Stimulated activated CD8-positive, alpha-beta memory T cell treated with anti-CD3 and anti-CD28 coated beads, Interleukin-4, amount 100 ng/mL, for 4 hours (primary cell): ENCODE results near the gene RNF11.

Experiments
- DNase-seq, 2 donors: peaks; one replicate each; pipeline ENCODE4 v3.0.0-alpha.2; 2020; ENCODE audit warnings: low read depth in 2 of 2, low spot score in 1 of 2

The RNF11 gene

GRCh38 chr1:51263147-51263877, 27.2 kb downstream of the RNF11 start:
- no peak for DNase-seq

DNA sequence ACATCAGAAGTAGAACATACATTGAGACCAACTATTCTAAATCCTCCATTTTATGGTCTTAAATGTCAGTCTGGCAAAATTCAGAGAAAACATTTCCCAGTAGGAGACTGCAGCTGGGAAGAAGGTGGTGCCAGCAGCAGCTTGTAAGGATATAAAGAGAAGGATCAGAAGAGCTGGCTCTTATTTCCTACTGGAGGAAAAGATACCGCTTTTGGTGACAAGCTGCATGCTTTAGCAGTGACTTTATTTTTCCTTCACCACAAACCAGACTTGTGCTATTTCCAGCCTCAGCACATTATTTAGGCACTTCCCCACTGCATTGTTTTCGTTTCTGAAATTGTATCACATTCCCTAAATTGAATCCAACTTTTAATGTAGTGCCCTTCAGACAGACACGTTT, 28.4 kb downstream of the RNF11 start:
- no peak for DNase-seq

DNA sequence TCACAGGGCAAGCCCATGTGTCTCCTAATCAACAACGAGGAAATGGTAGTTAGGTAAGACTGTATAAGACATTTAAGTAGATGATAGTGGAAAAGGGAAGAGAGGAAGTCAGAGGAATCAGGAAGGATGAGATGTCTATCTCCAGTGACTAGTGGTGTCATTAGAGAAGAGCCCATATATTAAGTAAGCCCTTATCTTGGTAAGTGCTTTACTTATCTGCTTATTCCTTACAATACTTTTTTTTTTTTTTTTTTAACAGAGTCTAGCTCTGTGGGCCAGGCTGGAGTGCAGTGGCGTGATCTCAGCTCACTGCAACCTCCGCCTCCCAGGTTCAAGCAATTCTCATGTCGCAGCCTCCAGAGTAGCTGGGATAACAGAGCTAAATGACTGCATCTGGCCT, 29.5 kb downstream of the RNF11 start:
- DNase-seq = no peak

GRCh38 chr1:51266181-51266580, 30.1 kb downstream of the RNF11 start:
- no peak for DNase-seq

DNA sequence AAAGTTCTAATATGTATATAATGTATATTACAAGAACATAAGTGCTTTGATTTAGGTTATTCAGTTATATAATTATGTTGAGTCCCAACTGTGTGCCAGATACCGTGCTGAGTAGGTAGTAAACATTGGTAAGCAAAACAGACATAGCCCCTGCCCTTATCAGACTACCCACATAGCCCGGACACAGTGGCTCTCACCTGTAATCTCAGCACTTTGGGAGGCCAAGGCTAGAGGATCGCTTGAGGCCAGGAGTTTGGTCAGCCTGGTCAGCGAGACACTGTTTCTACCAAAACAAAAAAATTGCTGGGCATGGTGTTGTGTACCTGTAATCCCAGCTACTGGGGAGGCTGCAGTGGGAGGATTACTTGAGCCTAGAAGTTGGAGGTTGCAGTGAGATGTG, 30.7 kb downstream of the RNF11 start:
- DNase-seq = no peak

DNA sequence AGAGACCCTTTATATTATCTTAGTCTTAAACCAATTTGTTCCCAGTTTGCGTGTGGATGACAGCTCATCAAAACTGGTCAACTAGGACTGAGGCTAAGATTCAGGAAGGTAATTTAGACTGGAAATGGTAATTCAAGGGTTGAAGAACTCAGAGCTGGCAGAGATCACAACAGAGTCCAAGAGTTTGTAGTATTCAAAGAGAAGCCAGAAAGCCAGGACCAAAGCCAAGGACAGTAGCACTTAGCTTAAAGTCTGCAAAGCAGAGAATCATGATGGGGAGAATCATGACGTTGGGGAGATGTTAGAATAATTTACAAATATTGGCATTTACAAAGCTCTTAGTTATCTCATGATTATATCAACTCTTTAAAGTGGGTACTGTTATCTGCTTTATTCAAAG, 32.6 kb downstream of the RNF11 start:
- DNase-seq = no peak

DNA sequence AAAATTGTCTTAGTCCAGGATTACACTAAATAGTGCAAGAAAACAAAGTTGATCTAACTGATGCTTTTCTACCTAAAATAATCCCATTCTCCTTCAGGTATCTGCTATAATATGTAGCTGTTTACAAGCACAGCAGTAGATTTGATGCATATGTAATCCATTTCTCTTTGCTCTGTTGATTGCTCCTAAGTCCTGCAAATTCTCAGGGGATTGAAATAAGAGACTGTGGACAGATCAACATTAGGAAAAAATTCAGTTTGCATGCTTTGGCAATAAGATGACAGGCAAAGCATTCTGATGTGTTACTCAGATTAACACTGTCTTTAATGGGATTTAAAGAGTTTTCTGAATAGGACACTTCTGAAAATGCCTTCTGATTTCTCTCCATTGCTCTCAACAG, 34.7 kb downstream of the RNF11 start:
- DNase-seq = no peak

- DNase-seq = no peak
These were observed 36.8 kb downstream of the RNF11 start for GRCh38 chr1:51272916-51273315.

DNA sequence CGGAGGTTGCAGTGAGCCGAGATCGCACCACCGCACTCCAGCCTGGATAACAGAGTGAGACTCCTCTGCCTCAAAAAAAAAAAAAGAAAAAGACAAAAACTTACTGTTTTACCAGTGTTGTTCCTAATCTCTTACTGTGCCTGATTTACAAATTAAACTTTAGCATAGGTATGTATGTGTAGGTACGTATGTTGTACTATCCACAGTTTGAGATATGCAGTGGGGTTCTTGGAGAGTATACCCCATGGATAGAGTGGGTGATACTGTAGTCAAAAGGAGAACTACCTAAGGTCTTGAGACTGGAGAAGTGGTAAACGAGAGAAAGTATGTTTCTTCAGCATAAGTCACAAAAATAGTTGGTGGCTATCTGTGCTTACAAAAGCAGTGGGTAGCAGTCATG, 38.6 kb downstream of the RNF11 start:
- DNase-seq = no peak

DNA sequence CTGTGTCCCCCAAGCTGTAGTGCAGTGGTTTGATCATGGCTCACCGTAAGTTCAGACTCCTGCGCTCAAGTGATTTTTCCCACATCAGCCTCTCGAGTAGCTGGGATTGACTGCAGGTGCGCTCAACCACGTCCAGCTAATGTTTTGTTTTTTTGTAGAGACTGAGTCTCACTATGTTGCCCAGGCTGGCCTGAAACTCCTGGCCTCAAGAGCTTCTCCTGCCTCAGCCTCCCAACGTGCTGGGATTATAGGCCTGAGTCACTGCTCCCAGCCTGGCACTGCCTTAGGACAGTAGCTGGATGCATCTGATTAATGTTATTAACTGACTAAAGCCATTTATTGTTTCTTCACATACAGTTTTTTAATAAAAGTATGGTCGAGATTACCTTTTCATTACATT, 40.2 kb downstream of the RNF11 start:
- no peak for DNase-seq

DNA sequence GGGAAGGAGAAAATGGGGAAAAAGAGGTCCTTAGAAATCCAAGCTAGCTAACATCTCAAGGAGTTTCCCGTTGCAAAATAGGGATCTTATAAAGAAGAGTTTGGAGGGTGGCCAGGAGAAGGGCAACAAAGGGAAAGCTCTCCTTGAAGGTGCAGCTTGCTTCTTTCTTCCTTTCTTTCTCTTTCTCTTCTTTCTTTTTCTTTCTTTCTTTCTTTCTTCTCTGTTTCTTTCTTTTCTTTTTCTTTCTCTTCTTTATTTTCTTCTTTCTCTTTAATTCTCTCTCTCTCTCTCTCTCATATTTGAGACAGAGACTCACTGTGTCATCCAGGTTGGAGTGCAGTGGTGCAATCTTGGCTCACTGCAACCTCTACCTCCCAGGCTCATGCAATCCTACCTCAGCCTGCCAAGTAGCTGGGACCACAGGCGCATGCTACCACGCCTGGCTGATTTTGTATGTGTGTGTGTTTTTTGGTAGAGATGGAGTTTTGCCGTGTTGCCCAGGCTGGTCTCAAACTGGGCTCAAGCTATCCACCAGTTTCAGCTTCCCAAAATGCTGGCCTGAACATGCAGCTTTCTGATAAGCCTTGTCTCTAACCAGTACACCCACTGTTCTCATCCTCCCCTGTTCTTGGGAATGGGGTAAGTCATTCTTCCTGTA, 44.4 kb downstream of the RNF11 start:
- no peak for DNase-seq

DNA sequence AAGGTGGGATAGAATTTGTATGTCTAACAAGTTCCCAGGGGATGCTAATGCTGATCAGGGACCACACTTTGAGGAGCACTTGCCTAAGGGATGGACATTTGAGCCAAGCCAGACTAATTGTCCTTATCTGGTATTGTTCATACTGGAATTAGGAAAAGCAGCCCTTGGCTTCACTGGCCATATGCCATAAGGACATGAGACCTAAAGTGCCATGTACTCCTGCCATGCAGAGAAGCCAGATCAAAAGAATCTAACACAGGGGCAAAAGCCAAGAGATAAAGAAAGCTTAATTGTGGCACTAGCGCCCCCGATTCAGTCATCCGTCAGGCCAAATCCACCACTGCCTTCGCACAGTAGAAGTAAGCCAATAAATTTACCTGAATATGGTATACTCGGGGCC, 45.7 kb downstream of the RNF11 start:
- no peak for DNase-seq

- DNase-seq = no peak
These were observed 46.5 kb downstream of the RNF11 start for GRCh38 chr1:51282605-51283004.

DNA sequence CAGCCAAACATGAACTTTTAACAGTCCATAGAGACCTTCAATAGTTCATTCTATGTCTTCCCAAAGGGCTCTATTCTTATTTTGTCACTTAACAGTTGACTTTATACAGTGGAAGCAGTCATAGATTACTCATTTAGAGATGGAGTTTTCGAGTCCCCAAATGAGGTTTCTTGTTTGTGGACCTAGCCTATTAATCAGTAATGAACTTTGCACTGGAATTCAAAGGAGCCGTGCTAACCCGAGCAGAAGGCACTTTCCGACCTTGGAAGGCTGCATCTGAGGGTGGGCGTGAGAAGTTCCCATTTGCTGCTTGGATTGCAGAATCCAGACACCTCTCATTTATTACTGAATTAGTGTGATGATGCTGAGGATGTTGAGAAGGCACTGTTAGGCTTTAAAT, 47.9 kb downstream of the RNF11 start:
- DNase-seq = no peak

GRCh38 chr1:51284487-51284954, 48.4 kb downstream of the RNF11 start:
- no peak for DNase-seq

- DNase-seq = no peak
These were observed 49.0 kb downstream of the RNF11 start for GRCh38 chr1:51285055-51285454.

GRCh38 chr1:51287966-51288365, 51.9 kb downstream of the RNF11 start:
- DNase-seq = no peak

DNA sequence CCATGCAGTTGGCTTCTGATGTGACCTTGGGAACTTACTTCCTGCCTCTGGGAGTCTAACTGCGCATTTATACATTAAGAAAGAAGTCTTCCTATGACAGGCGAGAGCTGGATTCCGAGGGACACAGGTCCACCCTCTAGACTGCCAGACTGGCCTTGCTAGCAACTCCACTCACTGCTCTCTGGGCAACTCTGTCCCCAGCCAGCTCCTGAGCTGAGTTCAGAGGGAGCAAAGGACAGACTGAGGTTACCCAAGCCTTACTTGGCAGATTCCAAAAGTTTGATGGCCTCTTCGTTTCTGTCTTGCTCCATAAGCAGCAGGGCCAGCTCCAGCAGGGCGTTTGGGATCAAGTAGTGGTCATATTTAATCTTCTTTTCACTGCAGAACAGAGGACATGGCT, 52.5 kb downstream of the RNF11 start:
- DNase-seq = no peak

GRCh38 chr1:51289676-51290488, 53.8 kb downstream of the RNF11 start:
- no peak for DNase-seq

DNA sequence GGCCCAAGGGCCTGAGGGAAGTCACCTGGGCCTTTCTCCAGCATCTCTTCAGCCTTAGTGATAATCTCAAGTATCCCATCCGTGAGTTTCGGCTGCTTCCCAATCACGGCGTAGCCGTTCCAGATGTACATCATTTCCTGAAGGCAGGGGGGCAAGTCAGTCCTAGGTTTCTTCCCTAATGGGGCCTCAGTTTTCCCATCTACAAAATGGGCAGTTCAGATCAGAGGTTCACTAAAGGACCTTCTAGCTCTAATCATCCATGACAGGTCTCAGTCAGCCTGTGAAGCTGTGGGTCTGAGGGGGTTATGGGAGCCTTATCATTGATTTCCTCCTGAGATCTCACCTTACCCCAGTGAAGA, 54.4 kb downstream of the RNF11 start:
- DNase-seq = no peak

DNA sequence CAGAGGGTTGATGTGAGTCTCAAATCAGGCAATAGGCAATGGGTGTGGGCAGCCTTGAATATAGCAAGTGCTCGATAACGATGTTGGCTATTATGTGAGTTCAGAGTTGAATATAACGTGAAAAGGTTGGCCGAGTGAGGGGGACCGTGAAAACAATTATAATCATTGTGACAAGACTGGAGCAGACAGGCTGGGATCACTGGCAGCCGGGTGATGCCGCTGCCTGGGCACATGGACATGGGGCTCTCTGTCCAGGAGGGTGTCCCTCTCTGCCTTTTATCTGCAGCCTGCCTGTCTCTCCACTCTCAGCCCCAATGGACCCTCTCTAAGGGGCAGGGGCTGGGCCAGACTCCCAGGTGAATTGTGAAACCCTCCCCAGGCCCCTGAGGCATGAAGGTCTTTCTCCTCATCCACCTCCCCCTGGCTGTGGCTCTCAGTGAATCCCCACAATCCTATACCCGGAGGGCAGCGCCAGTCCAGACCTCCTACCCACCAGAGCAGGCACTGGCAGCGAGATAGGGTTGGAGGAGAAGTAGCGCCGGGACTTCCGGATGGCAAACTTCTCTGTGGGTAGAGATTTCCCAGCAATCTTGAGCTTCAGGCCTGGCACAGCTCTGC, 57.9 kb downstream of the RNF11 start:
- no peak for DNase-seq
